Choroid plexus epithelial cell (primary cell): ENCODE measurements around the gene PCDHGA2.
"Not testable (repeated sequence)": the region's sequence is repeated elsewhere in the genome, so short reads cannot be mapped to it uniquely, and the experiment has no call there.

Experiments used
- DNase-seq: peaks from one replicate; pipeline ENCODE4 v3.0.0-alpha.2; 2010; ENCODE audit warnings: low read depth
- H3K4me3 ChIP-seq: 2 replicates; pipeline ENCODE4 v1.5.1; 2011; ENCODE audit warnings: low read depth, mild to moderate bottlenecking, control low read depth, low read length, moderate library complexity
- CTCF ChIP-seq: conservative IDR thresholded peaks from 2 replicates; pipeline ENCODE4 v1.5.1; 2011; ENCODE audit warnings: low read depth, mild to moderate bottlenecking, control low read depth, inconsistent platforms, low read length, moderate library complexity

PCDHGA2 gene

DNA sequence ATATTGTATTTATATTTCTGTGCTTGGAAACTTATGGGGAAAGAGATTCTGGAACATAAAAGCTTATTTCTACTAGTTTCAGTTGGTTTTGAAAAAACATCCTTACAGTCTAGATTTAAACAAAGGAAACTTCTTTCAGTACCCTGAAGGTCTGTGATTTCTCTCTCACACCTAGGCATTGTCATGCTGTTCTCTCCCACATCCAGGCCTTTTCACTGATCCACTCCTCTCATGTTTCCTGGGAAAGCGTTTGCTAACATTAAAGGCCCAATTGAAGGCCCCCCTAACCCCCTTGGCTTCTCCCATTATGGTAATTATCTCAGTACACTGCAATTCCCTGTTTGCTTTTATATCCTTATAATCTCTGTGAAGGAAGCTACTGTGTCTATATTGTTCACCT, 4.2 kb downstream of the PCDHGA2 start:
- H3K4me3 ChIP-seq: no peak overlapping the region
- no peak for TF ChIP-seq CTCF
- DNase-seq: no peak

- DNase-seq: peak; percentile 61
- TF ChIP-seq CTCF: peak; percentile 55
- H3K4me3 ChIP-seq: peak within 1 kb of the TSS; percentile 45
Observed at GRCh38 chr5:141343242-141343952, 4.8 kb downstream of the PCDHGA2 start, which contains the start of gene PCDHGA3. TSS of gene PCDHGA3 (plus strand) at chr5:141343829. CDS start at chr5:141344034, 205 bp downstream.

DNA sequence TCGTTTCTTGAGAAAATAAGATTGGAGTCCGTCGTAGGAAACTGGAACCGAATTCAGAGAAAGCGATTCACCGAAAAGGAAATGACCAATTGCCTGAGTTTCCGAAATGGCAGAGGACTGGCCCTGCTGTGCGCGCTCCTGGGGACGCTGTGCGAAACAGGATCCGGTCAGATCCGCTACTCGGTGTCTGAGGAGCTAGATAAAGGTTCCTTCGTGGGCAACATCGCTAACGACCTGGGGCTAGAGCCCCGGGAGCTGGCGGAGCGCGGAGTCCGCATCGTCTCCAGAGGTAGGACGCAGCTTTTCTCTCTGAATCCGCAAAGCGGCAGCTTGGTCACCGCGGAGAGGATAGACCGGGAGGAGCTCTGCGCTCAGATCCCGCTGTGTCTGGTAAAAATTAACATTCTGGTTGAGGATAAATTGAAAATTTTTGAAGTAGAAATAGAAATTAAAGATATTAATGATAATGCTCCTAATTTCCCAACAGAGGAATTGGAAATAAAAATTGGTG, 5.4 kb downstream of the PCDHGA2 start:
- H3K4me3 ChIP-seq: peak overlapping the region; percentile 45
- no peak for DNase-seq
- no peak for TF ChIP-seq CTCF

DNA sequence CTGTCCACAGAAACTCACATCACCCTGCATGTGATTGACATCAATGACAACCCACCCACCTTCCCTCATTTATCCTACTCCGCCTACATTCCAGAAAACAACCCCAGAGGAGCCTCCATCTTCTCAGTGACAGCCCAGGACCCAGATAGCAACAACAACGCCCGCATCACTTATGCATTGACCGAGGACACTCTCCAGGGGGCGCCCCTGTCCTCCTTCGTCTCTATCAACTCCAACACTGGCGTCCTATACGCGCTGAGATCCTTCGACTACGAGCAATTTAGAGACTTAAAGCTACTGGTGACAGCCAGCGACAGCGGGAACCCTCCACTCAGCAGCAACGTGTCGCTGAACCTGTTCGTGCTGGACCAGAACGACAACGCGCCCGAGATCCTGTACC, 6.8 kb downstream of the PCDHGA2 start:
- H3K4me3 ChIP-seq: no peak overlapping the region
- no peak for TF ChIP-seq CTCF

GRCh38 chr5:141346017-141346416, 7.5 kb downstream of the PCDHGA2 start:
- not testable (repeated sequence) for H3K4me3 ChIP-seq, DNase-seq

More for the DNA sequence above, 6.8 kb downstream of the PCDHGA2 start:
- DNase-seq: no peak

GRCh38 chr5:141349917-141350619, 11.5 kb downstream of the PCDHGA2 start, which contains the start of gene PCDHGB1:
TSS of gene PCDHGB1 (plus strand) at chr5:141350099. CDS start at chr5:141350261, 162 bp downstream.
- DNase-seq: peak; percentile 47
- H3K4me3 ChIP-seq: peak within 1 kb of the TSS; percentile 9
- TF ChIP-seq CTCF: peak; percentile 51

GRCh38 chr5:141351591-141351990, 13.0 kb downstream of the PCDHGA2 start:
- TF ChIP-seq CTCF: no peak
- DNase-seq: no peak
- H3K4me3 ChIP-seq: no peak overlapping the region
